B cell (primary cell): ENCODE data around the gene C9orf43. TPM values are rescaled to one million over a fixed set of nuclear protein-coding genes. Genes with fewer than 3 reads are reported as not detected.

Experiments used
- ATAC-seq: fragments of 200-7000 bp; cut with Tn5 transposase; one replicate; pipeline ENCODE4 v1.10.0; 2021; ENCODE audit warnings: low read depth, mild to moderate bottlenecking, moderate number of reproducible peaks, moderate library complexity
- CTCF ChIA-PET: fragments of 350-600 bp; sonication (Branson Sonifier 250); formaldehyde crosslinking; loops from one replicate; lab custom pipeline; 2021; ENCODE audit warnings: antibody characterized with exemption, inconsistent platforms; lab: Charles Lee
- POLR2A ChIA-PET: fragments of 350-600 bp; sonication (Branson Sonifier 250); formaldehyde crosslinking; loops from one replicate; lab custom pipeline; 2021; ENCODE audit warnings: antibody characterized with exemption; lab: Charles Lee
- DNase-seq: peaks from one replicate; pipeline ENCODE4 v3.0.0; 2013
- H2AFZ ChIP-seq: 2 replicates; pipeline ENCODE4 v1.6.1; 2012; ENCODE audit warnings: mild to moderate bottlenecking, low read depth, low read length; ENCODE audit not compliant: insufficient read depth, poor library complexity, severe bottlenecking
- H3K27ac ChIP-seq, 2 donors: 1 replicate in 1 of 2; 2 replicates in 1 of 2; pipeline ENCODE4 v1.5.1; 2012 to 2013; ENCODE audit warnings: low read length in 2 of 2, mild to moderate bottlenecking in 2 of 2, moderate library complexity in 1 of 2
- H3K27me3 ChIP-seq, 4 experiments: fragments of 200-600 bp in 1 of 4; sonication (generic) in 1 of 4; replicated peaks in 1 of 4; 1 replicate in 2 of 4; 2 replicates in 2 of 4; pipeline versions ENCODE4 v1.6.1 to v1.7.0; 2013 to 2016; ENCODE audit warnings: low read length in 3 of 4, mild to moderate bottlenecking in 2 of 4, mixed read lengths in 1 of 4, moderate library complexity in 1 of 4; ENCODE audit not compliant: insufficient read depth in 4 of 4, control insufficient read depth in 3 of 4; ENCODE audit errors: control extremely low read depth in 1 of 4
- H3K36me3 ChIP-seq, 2 experiments: replicated peaks in 1 of 2; 1 replicate in 1 of 2; 2 replicates in 1 of 2; pipeline versions ENCODE4 v1.6.1 to v1.7.1; 2013; ENCODE audit warnings: low read length in 1 of 2; ENCODE audit not compliant: insufficient read depth in 2 of 2, control insufficient read depth in 1 of 2; ENCODE audit errors: control extremely low read depth in 1 of 2, extremely low read depth in 1 of 2
- H3K4me1 ChIP-seq, 2 donors: fragments of 200-600 bp in 1 of 2; sonication (generic) in 1 of 2; 1 replicate in 1 of 2; 2 replicates in 1 of 2; pipeline versions ENCODE4 v1.5.1 to v1.6.1; 2013 to 2017; ENCODE audit warnings: low read length in 2 of 2; ENCODE audit not compliant: control insufficient read depth in 2 of 2, insufficient read depth in 2 of 2
- H3K4me2 ChIP-seq: replicated peaks from 2 replicates; pipeline ENCODE3; 2012; ENCODE audit warnings: mild to moderate bottlenecking, low read depth, low read length; ENCODE audit not compliant: poor library complexity, severe bottlenecking
- H3K4me3 ChIP-seq, 5 experiments: fragments of 200-600 bp in 1 of 5; sonication (generic) in 1 of 5; 1 replicate in 3 of 5; 2 replicates in 2 of 5; pipeline versions ENCODE4 v1.5.1 to v1.7.0; 2011 to 2016; ENCODE audit warnings: low read length in 4 of 5, mild to moderate bottlenecking in 4 of 5, low read depth in 2 of 5, control low read depth in 1 of 5, moderate library complexity in 1 of 5; ENCODE audit not compliant: insufficient read depth in 1 of 5; ENCODE audit errors: control extremely low read depth in 1 of 5, extremely low read depth in 1 of 5
- H3K79me2 ChIP-seq: fragments of 200-600 bp; sonication (generic); one replicate; pipeline ENCODE4 v1.6.0; 2016; ENCODE audit warnings: low read length; ENCODE audit not compliant: control insufficient read depth, insufficient read depth
- H3K9ac ChIP-seq: fragments of 200-600 bp; sonication (generic); 2 replicates; pipeline ENCODE4 v1.6.1; 2017; ENCODE audit warnings: mild to moderate bottlenecking, low read length, moderate library complexity
- H3K9me3 ChIP-seq, 3 donors: one replicate each; pipeline versions ENCODE4 v1.6.1 to v1.7.1; 2013; ENCODE audit warnings: low read length in 2 of 3; ENCODE audit not compliant: control insufficient read depth in 2 of 3, insufficient read depth in 1 of 3; ENCODE audit errors: control extremely low read depth in 1 of 3
- H4K20me1 ChIP-seq: 2 replicates; pipeline ENCODE4 v1.6.0; 2012; ENCODE audit warnings: mild to moderate bottlenecking, low read length; ENCODE audit not compliant: insufficient read depth, control insufficient read depth, poor library complexity, severe bottlenecking
- H3K27ac Mint-ChIP-seq: one replicate; pipeline ENCODE4 v1.8.0; 2021; ENCODE audit warnings: mixed read lengths
- H3K27me3 Mint-ChIP-seq: one replicate; pipeline ENCODE4 v1.8.0; 2021; ENCODE audit warnings: mixed read lengths
- H3K4me1 Mint-ChIP-seq: one replicate; pipeline ENCODE4 v1.8.0; 2021; ENCODE audit warnings: mixed read lengths
- H3K4me3 Mint-ChIP-seq: one replicate; pipeline ENCODE4 v1.8.0; 2021; ENCODE audit warnings: mixed read lengths
- H3K9me3 Mint-ChIP-seq: one replicate; pipeline ENCODE4 v1.8.0; 2022; ENCODE audit warnings: mixed read lengths; ENCODE audit not compliant: insufficient read depth
- EZH2 ChIP-seq: IDR thresholded peaks from 2 replicates; pipeline ENCODE4 v1.6.1; 2012; ENCODE audit warnings: borderline replicate concordance, low read depth, mild to moderate bottlenecking, moderate library complexity, low read length; ENCODE audit not compliant: insufficient read depth, poor library complexity, severe bottlenecking
- WGBS: methylation state at CpG from one replicate; pipeline ENCODE4 v1.1.5; 2013; ENCODE audit warnings: missing lambda C conversion rate; ENCODE audit not compliant: insufficient coverage; 5-methylcytosine and 5-hydroxymethylcytosine counted together
- intact Hi-C: fragments of 100-400 bp; cut with micrococcal nuclease; formaldehyde crosslinking; loops from one replicate; pipeline ENCODE4 v1.10.0; 2022
- polyA plus RNA-seq: library from polyadenylated mRNA; depleted of rRNA; stranded (reverse); fragments of >200 nt; gene quantifications from 2 replicates; pipeline ENCODE4 v1.2.3, GENCODE V29; 2012
- total RNA-seq, 2 donors: library from RNA; stranded (reverse); fragments of 120-200 nt in 1 of 2; gene quantifications; 1 replicate in 1 of 2; 2 replicates in 1 of 2; pipeline versions ENCODE4 v1.2.3 to v1.2.4, GENCODE V29; 2013 to 2022
- TF ChIP-seq, protein P1 (sequence below): fragments of 200-600 bp; IDR thresholded peaks from one replicate; pipeline ENCODE4 v1.8.0; 2022; ENCODE audit warnings: antibody characterized with exemption, mild to moderate bottlenecking

The C9orf43 gene
- total and polyA plus RNA-seq, 2 donors (not counting 1 experiment from before 2014, with no cell fraction given): 0.57 to 1.7 TPM

GRCh38 chr9:113425072-113425471 is 14.5 kb downstream of the C9orf43 start:
- Histone ChIP-seq H3K27ac (no peak overlapping the region), H3K4me1 (no peaks in the 10 kb centered on the region), H3K4me2 (no peak overlapping the region), H3K79me2 (no peaks in the 10 kb centered on the region), H3K9me3 (no peaks in the 10 kb centered on the region), H3K4me3 (no peak overlapping the region), H2AFZ (peak overlapping the region; percentile 4), H3K27me3 (peaks cover 0 to 4% (median 0%) of the 10 kb centered on the region in 4 experiments), H4K20me1 (no peaks in the 10 kb centered on the region), H3K9ac (no peak overlapping the region), H3K36me3 (no peaks in the 10 kb centered on the region)
- Mint-ChIP-seq H3K9me3 (no peaks in the 10 kb centered on the region), H3K27ac (no peak overlapping the region), H3K4me1 (no peaks in the 10 kb centered on the region), H3K27me3 (peaks cover 10% of the 10 kb centered on the region), H3K4me3 (no peak overlapping the region)
- no peak for TF ChIP-seq EZH2
- TF ChIP-seq, protein P1, sequence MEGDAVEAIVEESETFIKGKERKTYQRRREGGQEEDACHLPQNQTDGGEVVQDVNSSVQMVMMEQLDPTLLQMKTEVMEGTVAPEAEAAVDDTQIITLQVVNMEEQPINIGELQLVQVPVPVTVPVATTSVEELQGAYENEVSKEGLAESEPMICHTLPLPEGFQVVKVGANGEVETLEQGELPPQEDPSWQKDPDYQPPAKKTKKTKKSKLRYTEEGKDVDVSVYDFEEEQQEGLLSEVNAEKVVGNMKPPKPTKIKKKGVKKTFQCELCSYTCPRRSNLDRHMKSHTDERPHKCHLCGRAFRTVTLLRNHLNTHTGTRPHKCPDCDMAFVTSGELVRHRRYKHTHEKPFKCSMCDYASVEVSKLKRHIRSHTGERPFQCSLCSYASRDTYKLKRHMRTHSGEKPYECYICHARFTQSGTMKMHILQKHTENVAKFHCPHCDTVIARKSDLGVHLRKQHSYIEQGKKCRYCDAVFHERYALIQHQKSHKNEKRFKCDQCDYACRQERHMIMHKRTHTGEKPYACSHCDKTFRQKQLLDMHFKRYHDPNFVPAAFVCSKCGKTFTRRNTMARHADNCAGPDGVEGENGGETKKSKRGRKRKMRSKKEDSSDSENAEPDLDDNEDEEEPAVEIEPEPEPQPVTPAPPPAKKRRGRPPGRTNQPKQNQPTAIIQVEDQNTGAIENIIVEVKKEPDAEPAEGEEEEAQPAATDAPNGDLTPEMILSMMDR: no peak
- POLR2A ChIA-PET: no interaction called here
- CTCF ChIA-PET: no interaction called here
- DNase-seq: no peak
- 0% methylated on average over 2 of the region's 2 CpGs for WGBS
- intact Hi-C loops: no loop called here
- ATAC-seq: no peak

DNA sequence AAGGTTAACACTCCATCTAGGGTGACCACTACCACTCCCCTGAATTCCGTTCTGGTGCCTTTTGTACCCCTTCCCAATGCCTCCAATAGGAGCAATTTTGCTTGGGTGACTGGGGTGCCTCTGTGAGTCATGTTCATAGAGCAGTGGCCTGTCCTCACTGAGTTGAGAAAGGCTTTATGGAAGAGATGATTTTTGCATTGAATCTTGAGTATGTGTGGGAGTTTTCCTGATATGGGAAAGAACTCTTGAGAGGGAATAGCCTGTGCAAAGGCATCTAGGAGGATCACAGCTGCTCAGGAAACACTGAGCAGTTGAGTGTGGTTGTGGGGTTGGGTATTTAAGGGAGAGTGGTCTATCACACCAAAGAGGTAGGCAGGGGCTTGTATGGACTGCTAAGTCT is 16.2 kb downstream of the C9orf43 start:
- no peaks in the 10 kb centered on the region for H3K79me2 ChIP-seq
- no CpG with 5 or more reads among the region's 1 CpG for WGBS
- Mint-ChIP-seq H3K9me3 (no peaks in the 10 kb centered on the region), H3K27me3 (peaks cover 10% of the 10 kb centered on the region), H3K4me1 (no peaks in the 10 kb centered on the region), H3K4me3 (no peak overlapping the region), H3K27ac (no peak overlapping the region)
- no peaks in the 10 kb centered on the region for H3K9me3 ChIP-seq
- H3K4me1 ChIP-seq: no peaks in the 10 kb centered on the region
- ChIA-PET POLR2A (no interaction called here), CTCF (no interaction called here)
- no peak overlapping the region for H3K27ac ChIP-seq
- DNase-seq (no peak), ATAC-seq (no peak)
- H3K4me2 ChIP-seq: no peak overlapping the region
- H4K20me1 ChIP-seq: no peaks in the 10 kb centered on the region
- no peak overlapping the region for H2AFZ ChIP-seq
- H3K4me3 ChIP-seq: no peak overlapping the region
- no peak for TF ChIP-seq EZH2
- TF ChIP-seq, protein P1: no peak
- intact Hi-C loops: no loop called here
- H3K27me3 ChIP-seq: peaks cover 0 to 4% (median 0%) of the 10 kb centered on the region in 4 experiments
- H3K9ac ChIP-seq: no peak overlapping the region
- no peaks in the 10 kb centered on the region for H3K36me3 ChIP-seq
